NCI-H774 (cell line): Measurements from ENCODE around the gene CLSTN1.
"Not testable (repeated sequence)": the region's sequence is repeated elsewhere in the genome, so short reads cannot be mapped to it uniquely, and the experiment has no call there.

Experiments
- DNase-seq: peaks from one replicate; lab custom pipeline; 2025; lab: John Stamatoyannopoulos, UW

Gene CLSTN1

DNA sequence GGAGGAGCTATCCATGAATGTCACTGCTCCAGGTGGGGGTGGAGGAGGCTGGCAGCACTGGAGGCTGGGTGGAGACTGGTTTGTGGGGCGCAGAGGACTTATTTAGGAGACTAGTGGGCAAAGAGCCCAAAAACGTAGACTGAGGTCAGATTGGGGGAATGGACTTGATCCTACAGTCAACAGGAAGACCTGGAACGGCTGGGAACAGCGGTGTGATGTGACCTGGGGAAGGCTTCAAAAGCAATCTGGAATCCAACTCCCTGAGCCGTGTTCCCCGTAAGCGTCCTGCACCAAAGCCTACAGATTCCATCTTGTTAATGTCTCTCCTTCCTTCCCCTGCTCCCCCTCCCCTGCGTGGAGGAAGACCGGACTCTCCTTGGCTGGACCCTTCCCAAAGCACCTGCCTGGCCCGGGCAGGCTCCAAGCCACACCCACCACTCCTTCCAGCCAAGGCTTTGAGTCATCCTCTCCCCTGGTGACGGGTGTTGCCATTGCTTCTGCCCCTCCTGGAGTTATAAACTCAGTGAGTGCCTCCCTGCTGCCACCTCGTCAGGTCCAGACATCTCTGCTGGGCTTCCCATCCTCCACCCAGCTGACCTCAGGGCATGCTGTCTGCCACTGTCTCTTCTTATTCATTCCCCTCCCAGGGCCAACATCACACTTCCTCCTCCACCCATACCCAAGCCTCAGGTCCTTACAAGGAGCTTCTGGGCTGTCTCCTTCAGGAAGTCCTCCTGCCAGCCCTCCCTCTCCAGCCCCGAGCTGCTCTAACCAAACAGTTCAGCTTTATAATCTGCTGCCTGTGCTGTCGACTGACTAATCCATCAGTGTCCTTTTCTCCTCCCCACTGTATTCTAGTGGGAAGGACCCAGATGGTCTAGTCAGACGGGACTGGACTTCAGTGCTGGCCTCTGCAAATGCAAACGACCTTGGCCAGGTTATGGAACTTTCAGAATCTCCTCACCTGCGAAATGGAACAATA, 1.6 kb upstream of the CLSTN1 start:
- no peak for DNase-seq

DNA sequence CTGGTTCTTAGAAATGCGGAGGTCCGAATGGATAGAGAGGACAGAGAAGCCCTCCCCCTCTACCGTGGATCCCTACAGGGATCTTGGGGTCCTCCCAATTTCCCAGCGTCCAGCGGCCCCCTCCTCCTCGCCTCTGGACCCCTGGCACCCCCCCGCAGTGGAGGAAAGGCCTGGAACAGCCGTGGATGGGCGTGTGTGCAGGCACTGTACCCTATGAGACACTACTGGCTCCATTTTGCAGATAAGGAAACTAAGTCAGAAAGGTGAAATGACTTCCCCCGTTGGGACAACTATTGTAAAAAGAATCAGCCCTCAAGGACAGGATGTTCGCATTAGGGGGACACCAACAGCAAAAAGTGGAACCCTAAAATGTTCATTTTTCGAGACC, 931 bp upstream of the CLSTN1 start:
- DNase-seq, result no peak

DNA sequence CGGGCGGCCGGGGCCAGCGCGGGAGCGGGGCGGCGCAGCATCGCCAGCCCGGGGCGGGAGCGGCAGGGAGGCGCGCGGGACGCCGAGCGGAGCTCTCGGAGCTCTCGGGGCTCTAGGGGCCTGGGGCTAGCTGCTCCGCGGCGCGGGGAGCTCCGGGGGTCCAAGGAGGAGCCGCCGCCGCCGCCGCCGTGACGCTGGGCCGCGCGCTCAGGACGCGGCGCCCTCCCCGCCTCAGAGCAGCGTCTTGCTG, 147 bp downstream of the CLSTN1 start:
- DNase-seq, result no peak

DNA sequence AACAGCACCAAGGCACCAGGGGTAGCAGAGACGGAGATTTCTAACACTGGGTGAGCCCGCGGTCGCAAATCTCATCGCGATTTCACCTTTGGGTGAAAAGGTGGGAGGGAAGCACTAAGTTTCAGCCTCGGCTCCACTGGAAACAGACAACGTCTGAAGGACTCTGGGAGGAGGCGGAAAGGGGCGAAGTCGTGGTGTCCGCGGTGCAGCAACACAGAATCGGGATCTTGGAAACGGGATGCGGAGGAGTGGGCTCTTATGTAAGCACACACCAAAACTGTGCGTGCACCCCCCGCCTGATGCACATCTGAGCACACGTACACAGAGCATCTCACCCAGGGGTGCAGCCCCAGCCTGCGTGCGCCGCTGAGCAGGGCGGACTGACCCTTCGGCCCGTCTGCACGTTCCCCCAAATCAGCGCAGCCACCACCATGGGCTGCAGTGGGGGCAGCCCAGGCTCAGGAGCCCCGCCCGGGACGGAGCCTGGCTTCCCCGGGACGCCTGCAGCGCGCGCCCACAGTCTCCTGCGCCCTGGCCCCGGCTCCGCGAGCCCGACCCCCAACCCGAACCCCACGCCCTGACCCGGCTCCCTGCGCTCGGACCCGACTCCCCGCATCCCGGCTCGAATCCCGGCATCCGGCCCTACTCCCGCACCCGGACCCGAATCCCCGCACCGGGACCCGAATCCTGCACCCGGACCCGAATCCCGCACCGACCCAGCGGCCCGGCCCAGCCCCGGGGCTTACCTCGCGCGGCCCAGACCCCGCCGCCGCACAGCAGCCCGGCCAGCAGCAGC, 670 bp downstream of the CLSTN1 start:
- DNase-seq, result no peak

DNA sequence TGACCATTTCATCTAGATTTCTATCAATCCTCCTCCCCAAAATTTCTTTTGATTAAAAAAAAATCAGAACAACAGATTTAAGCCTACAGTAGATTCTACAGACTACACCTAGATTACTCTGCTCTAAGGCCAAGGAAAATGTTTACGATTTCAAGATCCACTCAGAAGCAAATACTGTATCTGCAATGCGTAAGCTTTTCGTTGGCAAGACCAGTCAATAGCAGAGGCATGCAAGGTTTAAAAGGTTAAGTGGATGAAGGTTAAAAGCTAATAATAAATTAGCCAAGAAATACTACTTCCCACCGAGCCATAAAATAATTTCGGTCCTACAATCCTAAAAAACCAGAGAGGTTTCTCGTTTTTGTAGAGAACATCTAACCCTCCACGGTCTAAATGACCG, 1.3 kb downstream of the CLSTN1 start:
- no peak for DNase-seq

DNA sequence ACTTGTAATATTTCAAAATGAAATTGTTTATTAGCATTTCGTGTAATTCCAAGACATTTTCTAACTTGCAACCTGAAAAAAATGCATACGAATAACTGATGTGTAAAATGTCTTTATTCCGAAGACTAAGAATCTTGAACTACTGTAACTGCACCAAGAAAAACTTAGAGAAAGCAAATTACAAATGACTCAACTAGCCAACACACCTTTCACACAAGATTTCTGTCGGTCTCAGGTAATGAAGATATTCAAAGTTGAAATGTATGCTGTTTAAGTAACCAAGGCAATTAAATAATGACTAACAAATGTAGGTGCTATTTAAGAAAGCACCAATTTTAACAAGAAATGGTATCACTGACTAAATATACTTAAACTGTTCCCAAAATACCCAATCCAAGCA, 2.1 kb downstream of the CLSTN1 start:
- DNase-seq, result no peak

DNA sequence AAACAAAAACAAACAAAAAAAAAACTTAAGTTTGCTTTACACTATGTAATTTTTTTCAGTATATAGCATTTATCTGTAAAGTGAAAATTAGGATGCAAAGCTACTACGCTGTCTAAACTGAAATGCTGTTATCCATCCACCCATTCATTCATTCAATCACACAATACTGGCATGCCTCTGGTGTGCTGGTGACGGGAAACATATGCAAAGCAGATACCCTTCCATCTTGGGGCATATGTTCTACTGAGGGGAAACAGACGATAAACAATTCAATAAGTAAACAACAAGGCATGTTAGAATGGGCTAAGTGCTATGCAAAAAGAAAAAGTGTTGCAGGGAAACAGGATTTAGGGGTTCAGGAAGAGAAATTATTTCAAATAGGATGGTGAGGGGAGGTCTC, 3.2 kb downstream of the CLSTN1 start:
- DNase-seq, result no peak

DNA sequence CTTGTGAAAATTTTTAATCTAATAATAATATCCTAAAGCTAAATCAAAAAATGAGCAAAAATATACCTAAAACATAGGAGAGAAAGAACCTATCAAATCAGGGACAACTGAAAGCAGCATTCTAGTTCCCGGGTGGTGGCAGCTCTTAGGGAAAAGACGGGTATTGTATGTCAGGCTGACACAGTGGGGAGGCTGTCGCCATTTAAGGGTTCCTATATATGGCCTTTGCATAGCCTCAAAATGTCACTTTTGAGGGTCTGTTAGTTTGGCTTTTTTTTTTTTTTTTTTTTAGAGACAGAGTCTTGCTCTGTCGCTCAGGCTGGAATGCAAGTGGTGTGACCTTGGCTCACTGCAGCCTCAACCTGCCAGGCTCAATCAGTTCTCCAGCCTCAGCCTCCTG, 6.0 kb downstream of the CLSTN1 start:
- DNase-seq, result no peak

DNA sequence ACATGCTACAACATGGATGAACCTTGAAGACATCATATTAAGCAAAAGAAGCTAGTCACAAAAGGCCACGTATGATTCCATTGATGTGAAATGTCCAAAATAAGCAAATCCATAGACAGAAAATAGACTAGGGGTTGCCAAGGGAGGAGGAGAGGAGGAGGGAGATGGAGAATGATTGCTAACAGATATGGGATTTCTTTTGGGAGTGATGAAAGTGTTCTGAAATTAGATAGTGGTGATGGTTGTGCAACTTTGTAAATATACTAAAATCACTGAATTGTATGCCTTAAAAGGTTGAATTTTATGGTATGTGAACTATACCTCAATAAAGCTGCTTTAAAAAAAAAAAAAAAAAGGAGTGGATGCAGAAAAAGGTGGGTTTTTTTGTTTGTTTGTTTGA, 7.6 kb downstream of the CLSTN1 start:
- DNase-seq, result no peak

DNA sequence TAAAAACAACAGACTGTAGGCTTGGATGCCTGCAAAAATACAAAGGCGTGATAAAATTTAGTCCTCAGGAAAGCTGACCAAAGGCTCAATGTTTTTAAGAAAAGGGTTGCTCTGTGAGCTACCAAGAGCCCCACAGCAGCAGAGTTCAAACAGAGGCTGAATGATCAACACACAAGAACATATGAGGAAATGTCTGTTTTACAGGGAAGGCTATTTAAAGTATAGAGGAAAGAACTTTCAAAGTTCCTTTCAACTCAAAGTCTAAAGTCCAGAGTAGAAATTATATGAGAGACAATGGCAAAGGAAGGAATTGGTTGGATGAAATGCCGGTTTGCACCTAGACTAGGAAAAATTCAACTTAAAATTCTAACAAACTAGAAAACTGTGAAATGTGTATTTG, 8.6 kb downstream of the CLSTN1 start:
- no peak for DNase-seq

DNA sequence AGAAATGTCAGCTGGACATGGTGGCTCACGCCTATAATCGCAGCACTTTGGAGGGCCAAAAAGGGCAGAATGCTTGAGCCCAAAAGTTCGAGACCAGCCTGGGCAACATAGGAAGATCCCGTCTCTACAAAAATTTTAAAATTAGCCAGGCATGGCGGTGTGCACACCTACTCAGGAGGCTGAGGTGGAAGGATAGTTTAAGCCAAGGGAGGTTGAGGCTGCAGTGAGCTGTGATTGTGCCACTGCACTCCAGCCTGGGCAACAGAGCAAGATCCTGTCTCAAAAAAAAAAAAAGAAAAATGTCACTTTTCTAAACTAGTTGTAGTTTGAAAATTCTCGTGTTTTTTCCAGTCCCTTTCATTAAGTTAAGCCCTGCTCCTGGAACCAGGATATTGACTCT, 9.1 kb downstream of the CLSTN1 start:
- DNase-seq, result no peak

DNA sequence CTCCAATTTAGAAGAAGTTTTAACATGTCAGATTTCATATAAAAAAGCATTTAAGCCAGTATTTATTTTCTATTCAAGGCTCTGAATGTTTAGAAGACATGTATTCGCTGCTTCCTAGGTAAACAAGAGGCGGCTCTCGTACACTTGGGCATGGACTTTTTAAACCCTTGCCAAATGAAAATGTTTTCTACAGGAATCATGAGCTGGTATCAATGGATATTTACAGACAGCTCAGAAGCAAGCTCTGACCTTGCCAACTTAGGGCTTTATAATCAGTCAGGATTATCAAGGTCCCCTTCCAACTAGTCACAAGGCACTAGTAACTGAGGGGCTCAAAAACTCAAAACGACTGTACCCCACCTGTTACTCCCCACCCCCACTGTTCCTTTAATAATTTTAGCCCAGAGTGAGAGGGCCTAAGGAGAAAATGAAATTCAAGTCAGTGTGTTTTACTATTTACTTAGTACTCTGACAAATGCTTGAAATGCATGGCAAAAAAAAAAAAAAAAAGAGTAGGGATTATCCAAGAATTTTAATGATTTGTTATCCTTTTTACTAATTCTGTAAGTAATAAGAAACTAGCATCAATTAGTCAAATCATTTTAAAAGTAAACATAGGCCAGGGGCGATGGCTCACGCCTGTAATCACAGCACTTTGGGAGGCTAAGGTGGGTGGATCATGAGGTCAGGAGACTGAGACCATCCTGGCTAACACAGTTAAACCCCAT, 12.4 kb downstream of the CLSTN1 start:
- DNase-seq, result no peak

DNA sequence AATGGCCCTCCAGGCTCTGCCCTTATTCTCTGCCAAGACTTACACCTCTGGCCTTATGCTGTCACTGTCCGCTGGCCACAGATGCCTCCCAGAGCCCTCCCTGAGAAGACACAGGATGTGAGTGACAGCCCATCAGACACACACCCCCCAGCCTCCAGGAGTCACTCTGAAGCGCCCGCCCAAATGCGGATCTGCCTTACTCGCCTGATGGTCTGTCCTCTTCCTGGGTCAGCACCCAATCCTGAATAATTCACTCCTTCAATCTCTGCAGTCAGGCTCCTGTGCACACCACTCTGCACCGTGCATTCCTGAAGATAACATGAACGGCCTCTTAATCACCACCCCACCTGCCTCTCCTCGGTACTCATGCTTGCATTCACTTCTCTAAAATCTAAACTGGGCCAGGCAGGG, 14.7 kb downstream of the CLSTN1 start:
- no peak for DNase-seq

DNA sequence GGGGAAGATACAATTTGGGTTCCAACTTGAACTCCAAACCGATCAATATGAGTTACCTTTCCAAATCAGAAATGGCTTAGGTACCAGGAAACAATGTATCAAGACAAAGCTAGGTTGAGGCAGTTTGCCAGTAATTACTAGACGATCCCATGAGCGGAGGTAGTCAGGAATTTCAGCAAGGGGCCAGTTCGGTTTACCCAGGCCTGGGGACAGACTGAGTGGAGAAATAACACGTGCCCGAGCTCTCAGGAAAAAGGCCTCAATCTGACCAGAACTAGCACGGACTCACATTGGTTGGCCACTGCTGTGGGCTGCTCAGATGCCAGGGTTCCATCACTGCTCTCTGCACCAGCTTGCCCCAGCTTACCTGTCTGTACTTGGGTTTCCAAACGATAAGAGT, 15.3 kb downstream of the CLSTN1 start:
- DNase-seq, result no peak

DNA sequence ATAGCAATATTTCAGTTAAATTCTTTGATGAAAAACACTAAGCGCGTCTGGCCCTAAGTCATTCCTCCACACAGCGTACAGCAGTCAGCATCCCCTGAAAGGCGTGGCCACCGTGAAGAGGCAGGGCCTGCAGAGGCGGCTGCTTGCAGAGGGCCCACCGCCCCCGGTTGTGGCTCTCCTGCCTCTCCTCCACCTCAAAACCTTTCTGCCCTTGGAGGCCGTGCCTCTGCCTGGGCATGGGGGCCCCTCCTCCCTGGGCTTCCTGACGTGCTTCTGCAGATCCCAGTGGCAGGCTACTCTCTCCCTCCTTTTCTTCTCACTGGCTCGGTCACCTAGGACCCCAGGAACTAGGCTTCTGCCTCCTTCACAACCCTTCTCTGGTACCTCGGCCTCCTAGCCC, 16.2 kb downstream of the CLSTN1 start:
- no peak for DNase-seq

DNA sequence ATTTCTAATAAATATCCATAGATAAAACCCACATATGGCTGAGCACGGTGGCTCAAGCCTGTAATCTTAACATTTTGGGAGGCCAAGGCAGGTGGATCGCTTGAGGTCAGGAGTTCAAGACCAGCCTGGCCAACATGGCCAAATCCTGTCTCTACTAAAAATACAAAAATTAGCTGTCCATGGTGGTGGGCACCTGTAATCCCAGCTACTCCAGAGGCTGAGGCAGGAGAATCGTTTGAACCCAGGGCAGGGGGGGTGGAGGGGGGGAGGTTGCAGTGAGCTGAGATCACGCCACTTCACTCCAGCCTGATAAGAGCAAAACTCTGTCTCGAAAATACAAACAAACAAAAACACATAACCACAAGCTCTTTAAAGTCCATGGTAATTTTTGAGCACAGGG, 17.8 kb downstream of the CLSTN1 start:
- DNase-seq, result not testable (repeated sequence)

DNA sequence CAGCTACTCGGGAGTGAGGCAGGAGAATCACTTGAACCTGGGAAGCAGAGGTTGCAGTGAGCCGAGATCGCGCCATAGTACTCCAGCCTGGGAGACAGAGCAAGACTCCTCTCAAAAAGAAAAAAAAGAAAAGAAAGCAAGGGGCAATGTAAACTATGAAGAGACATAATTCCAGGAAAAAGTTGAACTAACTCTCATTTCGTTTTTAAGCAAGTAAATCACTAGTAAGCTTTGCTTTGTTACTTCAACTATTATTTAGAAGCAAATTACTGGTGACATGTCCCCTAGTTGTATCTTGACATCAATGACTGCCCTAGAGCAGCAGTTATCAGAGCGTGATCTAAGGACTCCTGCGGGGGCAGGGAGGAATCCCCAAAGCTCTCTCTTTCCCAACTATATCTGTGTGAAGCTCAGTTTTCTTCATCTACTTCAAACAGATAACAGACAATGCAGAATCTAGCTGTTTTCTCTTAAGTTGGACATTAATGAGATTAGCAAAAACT, 18.7 kb downstream of the CLSTN1 start:
- no peak for DNase-seq

DNA sequence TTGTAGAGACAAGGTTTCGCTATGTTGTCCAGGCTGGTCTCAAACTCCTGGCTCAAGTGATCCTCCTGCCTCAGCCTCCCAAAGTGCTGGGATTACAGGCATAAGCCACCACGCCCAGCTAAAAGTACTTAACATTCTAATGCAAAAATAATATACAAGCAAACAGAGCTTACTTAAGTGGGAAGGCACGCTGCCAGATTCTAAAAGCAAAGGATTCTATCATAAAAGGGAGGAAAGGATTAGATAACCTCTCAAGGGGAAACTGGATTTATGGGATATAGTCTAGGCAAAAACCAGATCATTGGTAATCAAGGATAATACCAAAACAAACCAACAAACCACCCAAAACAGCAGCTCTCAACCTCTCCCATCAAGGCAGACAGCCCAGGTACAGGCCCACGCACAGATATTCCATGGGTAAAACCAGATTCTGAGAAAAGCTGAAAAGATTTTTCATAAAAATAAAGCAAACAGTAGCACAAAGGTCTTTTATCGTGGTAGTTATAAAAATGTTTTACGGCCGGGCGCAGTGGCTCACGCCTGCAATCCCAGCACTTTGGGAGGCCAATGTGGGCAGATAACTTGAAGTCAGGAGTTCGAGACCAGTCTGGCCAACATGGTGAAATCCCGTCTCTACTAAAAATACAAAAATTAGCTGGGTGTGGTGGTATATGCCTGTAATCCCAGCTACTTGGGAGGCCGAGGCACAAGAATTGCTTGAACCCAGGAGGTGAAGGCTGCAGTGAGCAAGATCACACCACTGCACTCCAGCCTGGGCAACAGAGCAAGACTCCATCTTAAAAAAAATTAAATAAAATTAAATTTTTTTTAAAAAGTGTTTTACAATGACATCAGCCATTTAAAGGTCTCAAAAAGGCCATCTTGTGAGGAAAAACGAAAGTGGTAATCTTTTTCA, 20.5 kb downstream of the CLSTN1 start:
- not testable (repeated sequence) for DNase-seq

DNA sequence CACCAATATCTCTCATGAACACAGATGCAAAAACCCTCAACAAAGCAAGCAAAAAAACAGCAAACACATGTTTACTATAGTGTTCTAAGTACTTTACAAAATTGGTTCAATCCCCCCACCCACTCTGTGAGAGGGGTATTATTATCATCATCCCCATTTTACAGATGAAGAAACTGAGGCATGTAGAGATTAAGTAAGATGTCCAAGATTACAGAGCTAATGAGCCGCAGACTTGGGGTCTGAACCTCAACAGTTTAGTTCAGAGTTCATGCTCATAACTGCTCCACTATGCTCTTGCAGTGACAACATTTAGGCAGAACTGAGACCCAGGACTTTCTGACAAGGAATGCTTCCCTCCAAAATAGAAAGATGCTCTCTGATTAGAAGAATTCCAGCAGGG, 21.9 kb downstream of the CLSTN1 start:
- no peak for DNase-seq

DNA sequence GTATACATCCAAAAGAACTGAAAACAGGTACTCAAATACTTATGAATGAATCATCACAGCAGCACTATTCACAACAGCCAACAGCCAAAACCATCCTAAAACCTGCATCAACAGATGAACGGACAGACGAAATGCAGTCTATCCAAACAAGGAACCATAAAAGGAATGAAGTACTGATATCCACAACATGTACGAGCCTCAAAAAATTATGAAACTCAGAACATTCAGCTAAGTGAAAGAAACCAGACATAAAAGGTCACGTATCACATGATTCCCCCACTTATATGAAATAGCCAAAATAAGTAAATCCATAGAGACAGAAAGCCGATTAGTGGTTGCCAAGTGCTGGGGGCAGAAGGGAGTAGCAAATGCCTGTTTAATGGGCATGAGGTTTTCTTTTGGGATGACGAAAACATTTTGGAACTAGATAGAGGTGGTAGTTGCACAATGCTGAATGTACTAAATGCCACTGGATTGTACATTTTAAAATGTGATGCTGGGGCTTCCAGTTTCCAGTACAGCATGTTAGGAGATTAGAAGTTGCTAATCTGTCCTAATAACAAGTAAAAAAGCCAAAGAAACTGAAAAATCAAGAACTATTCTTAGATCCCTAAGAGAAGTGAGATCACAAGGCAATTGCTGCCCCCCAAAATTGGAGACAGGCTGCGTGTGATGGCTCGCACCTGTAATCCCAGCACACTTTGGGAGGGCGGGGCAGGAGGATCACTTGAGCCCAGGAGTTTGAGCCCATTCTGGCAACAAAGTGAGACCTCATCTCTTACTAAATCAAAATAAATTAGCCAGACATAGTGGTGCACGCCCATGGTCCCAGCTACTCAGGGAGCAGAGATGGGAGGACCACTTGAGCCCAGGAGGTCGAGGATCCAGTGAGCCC, 25.3 kb downstream of the CLSTN1 start:
- DNase-seq, result no peak

DNA sequence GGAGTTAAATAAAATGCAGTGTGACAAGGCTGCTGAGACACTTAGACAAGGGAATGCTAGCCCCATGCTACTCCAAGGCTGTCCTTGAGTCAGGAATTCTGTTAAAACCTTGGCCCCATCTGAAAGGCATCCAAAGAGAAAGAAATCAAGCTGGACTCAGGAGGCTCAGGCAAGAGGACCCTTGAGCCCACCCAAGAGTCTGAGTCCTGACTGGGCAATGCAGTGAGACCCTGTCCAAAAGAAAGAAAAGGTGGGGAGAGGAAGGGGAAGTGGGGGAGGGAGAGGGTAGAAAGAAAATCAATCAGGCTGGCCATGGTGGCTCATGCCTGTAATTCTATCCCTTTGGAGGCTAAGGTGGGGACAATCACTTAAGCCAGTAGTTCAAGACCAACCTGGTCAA, 26.7 kb downstream of the CLSTN1 start:
- DNase-seq, result no peak
